Neural cell (in vitro differentiated cells): ENCODE data around the gene LNX1. TPM values are rescaled to one million over a fixed set of nuclear protein-coding genes. Genes with fewer than 3 reads are reported as not detected.

ENCODE experiments used
- H2AFZ ChIP-seq: fragments of 200-600, 300-800 bp; sonication (generic), shearing (Covaris generic); 2 replicates; pipeline ENCODE4 v1.6.0; 2014; ENCODE audit warnings: low read depth, mild to moderate bottlenecking, antibody characterized with exemption, low read length, moderate library complexity
- H3F3A ChIP-seq: fragments of 200-600 bp; shearing (Covaris generic); 2 replicates; pipeline ENCODE4 v1.6.1; 2016; ENCODE audit warnings: mild to moderate bottlenecking, moderate library complexity, mixed read lengths, antibody characterized with exemption, low read length; ENCODE audit not compliant: insufficient read depth, poor library complexity, severe bottlenecking
- H3K27ac ChIP-seq: fragments of 200-600, 300-800 bp; sonication (generic), shearing (Covaris generic); 2 replicates; pipeline ENCODE4 v1.5.1; 2014; ENCODE audit warnings: mild to moderate bottlenecking, low read length, moderate library complexity
- H3K27me3 ChIP-seq: fragments of 300-800, 200-600 bp; sonication (generic), shearing (Covaris generic); 2 replicates; pipeline ENCODE4 v1.6.0; 2014; ENCODE audit warnings: mild to moderate bottlenecking, low read depth, low read length, moderate library complexity; ENCODE audit not compliant: insufficient read depth
- H3K36me3 ChIP-seq: fragments of 300-800, 200-600 bp; sonication (generic), shearing (Covaris generic); 2 replicates; pipeline ENCODE4 v1.5.1; 2014; ENCODE audit warnings: mild to moderate bottlenecking, antibody characterized with exemption, low read length, moderate library complexity; ENCODE audit not compliant: insufficient read depth
- H3K4me2 ChIP-seq: fragments of 300-800, 200-600 bp; sonication (generic), shearing (Covaris generic); 2 replicates; pipeline ENCODE4 v1.6.0; 2014; ENCODE audit warnings: mild to moderate bottlenecking, low read length
- H3K4me3 ChIP-seq: fragments of 300-800, 200-600 bp; sonication (generic), shearing (Covaris generic); 2 replicates; pipeline ENCODE4 v1.5.1; 2014; ENCODE audit warnings: mild to moderate bottlenecking, low read length, moderate library complexity
- H3K79me2 ChIP-seq: fragments of 200-600 bp; shearing (Covaris generic); replicated peaks from 2 replicates; pipeline ENCODE4 v1.6.0; 2014; ENCODE audit warnings: mild to moderate bottlenecking, low read length, moderate library complexity; ENCODE audit not compliant: insufficient read depth
- H3K9ac ChIP-seq: fragments of 300-800, 200-600 bp; sonication (generic), shearing (Covaris generic); 2 replicates; pipeline ENCODE4 v1.6.1; 2016; ENCODE audit warnings: mild to moderate bottlenecking, low read length, mixed read lengths
- H3K9me2 ChIP-seq: fragments of 200-600 bp; shearing (Covaris generic); 2 replicates; pipeline ENCODE4 v1.6.1; 2016; ENCODE audit warnings: mild to moderate bottlenecking, low read length, mixed read lengths; ENCODE audit not compliant: insufficient read depth
- H3K9me3 ChIP-seq: fragments of 200-600, 300-800 bp; sonication (generic), shearing (Covaris generic); 2 replicates; pipeline ENCODE4 v1.6.1; 2016; ENCODE audit warnings: mild to moderate bottlenecking, mixed run types, low read length, moderate library complexity, mixed read lengths
- H4K20me1 ChIP-seq: fragments of 200-600 bp; shearing (Covaris generic); 2 replicates; pipeline ENCODE4 v1.6.1; 2016; ENCODE audit warnings: mild to moderate bottlenecking, mixed run types; ENCODE audit not compliant: insufficient read depth
- CTCF ChIP-seq: fragments of 450-650 bp; IDR thresholded peaks from 2 replicates; pipeline ENCODE4 v1.5.1; 2014; ENCODE audit warnings: antibody characterized with exemption, mild to moderate bottlenecking, moderate library complexity; ENCODE audit not compliant: poor library complexity, severe bottlenecking
- EP300 ChIP-seq: fragments of 450-650 bp; conservative IDR thresholded peaks from 2 replicates; pipeline ENCODE4 v1.6.1; 2014; ENCODE audit warnings: antibody characterized with exemption, mild to moderate bottlenecking, moderate library complexity; ENCODE audit not compliant: poor library complexity, severe bottlenecking
- EZH2 ChIP-seq: fragments of 200-600, 300-800 bp; shearing (Covaris generic), sonication (generic); IDR thresholded peaks from 2 replicates; pipeline ENCODE4 v1.6.1; 2014; ENCODE audit warnings: antibody characterized with exemption, low read length, borderline replicate concordance, mild to moderate bottlenecking; ENCODE audit not compliant: insufficient read depth, poor library complexity, severe bottlenecking
- MXI1 ChIP-seq: fragments of 450-650 bp; conservative IDR thresholded peaks from 2 replicates; pipeline ENCODE4 v1.6.1; 2014; ENCODE audit warnings: antibody characterized with exemption, mild to moderate bottlenecking; ENCODE audit not compliant: poor library complexity, severe bottlenecking
- POLR2AphosphoS5 ChIP-seq: IDR thresholded peaks from 2 replicates; pipeline ENCODE4 v1.6.1; 2012
- RAD21 ChIP-seq: fragments of 450-650 bp; conservative IDR thresholded peaks from 2 replicates; pipeline ENCODE4 v1.6.1; 2014; ENCODE audit warnings: antibody characterized with exemption, mild to moderate bottlenecking, moderate library complexity
- REST ChIP-seq: IDR thresholded peaks from 2 replicates; pipeline ENCODE4 v1.6.1; 2012; ENCODE audit warnings: borderline replicate concordance
- SMC3 ChIP-seq: fragments of 450-650 bp; conservative IDR thresholded peaks from 2 replicates; pipeline ENCODE4 v1.6.1; 2014; ENCODE audit warnings: antibody characterized with exemption, mild to moderate bottlenecking, moderate library complexity; ENCODE audit not compliant: poor library complexity
- TAF1 ChIP-seq: IDR thresholded peaks from 2 replicates; pipeline ENCODE4 v1.6.1; 2012; ENCODE audit warnings: low read depth
- polyA plus RNA-seq: library from polyadenylated mRNA; depleted of rRNA; stranded (reverse); fragments of >200 nt; gene quantifications from 2 replicates; pipeline ENCODE4 v1.2.3, GENCODE V29; 2014

The LNX1 gene
- polyA plus RNA-seq, 1 donor from 2014 or later = 3.4 TPM

- Histone ChIP-seq H3K79me2 (no peaks in the 10 kb centered on the region), H3K4me2 (no peak overlapping the region), H3K27me3 (no peaks in the 10 kb centered on the region), H3K4me3 (no peak overlapping the region), H3F3A (no peaks in the 10 kb centered on the region), H3K27ac (no peak overlapping the region), H4K20me1 (no peaks in the 10 kb centered on the region), H3K9me2 (no peaks in the 10 kb centered on the region), H2AFZ (no peak overlapping the region), H3K9ac (no peak overlapping the region), H3K9me3 (no peaks in the 10 kb centered on the region), H3K36me3 (no peaks in the 10 kb centered on the region)
- TF ChIP-seq MXI1 (no peak), RAD21 (no peak), EP300 (no peak), REST (no peak), POLR2AphosphoS5 (no peak), EZH2 (no peak), TAF1 (no peak), SMC3 (no peak)
Measured at GRCh38 chr4:53595834-53596233, 4.5 kb upstream of the LNX1 start.

- TF ChIP-seq POLR2AphosphoS5 (no peak), MXI1 (no peak), EZH2 (no peak), TAF1 (no peak), EP300 (no peak), SMC3 (no peak), CTCF (no peak), RAD21 (no peak), REST (no peak)
- Histone ChIP-seq H3F3A (no peaks in the 10 kb centered on the region), H3K9me2 (no peaks in the 10 kb centered on the region), H4K20me1 (no peaks in the 10 kb centered on the region), H3K79me2 (no peaks in the 10 kb centered on the region), H3K4me2 (no peak overlapping the region), H2AFZ (no peak overlapping the region), H3K27ac (no peak overlapping the region), H3K4me3 (no peak overlapping the region), H3K36me3 (no peaks in the 10 kb centered on the region), H3K9ac (no peak overlapping the region), H3K27me3 (no peaks in the 10 kb centered on the region), H3K9me3 (no peaks in the 10 kb centered on the region)
Measured at GRCh38 chr4:53595204-53595603, 3.9 kb upstream of the LNX1 start.
